ENCODE data around the gene CAPN15.

DNA sequence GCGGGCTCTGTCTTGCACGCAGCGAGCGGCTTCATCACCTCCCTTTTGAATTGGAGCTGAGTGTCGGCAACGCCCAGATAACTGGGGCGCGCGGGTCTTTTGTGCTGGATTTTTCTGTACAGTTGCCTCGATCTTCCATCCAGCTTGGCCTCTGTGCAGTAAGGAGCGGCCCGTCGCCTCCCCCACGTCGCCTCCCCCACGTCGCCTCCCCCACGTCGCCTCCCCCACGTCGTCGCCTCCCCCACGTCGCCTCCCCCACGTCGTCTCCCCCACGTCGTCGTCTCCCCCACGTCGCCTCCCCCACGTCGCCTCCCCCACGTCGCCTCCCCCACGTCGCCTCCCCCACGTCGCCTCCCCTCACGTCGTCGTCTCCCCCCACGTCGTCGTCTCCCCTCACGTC, 17.0 kb downstream of the CAPN15 start:
- TF ChIP-seq, protein P1, sequence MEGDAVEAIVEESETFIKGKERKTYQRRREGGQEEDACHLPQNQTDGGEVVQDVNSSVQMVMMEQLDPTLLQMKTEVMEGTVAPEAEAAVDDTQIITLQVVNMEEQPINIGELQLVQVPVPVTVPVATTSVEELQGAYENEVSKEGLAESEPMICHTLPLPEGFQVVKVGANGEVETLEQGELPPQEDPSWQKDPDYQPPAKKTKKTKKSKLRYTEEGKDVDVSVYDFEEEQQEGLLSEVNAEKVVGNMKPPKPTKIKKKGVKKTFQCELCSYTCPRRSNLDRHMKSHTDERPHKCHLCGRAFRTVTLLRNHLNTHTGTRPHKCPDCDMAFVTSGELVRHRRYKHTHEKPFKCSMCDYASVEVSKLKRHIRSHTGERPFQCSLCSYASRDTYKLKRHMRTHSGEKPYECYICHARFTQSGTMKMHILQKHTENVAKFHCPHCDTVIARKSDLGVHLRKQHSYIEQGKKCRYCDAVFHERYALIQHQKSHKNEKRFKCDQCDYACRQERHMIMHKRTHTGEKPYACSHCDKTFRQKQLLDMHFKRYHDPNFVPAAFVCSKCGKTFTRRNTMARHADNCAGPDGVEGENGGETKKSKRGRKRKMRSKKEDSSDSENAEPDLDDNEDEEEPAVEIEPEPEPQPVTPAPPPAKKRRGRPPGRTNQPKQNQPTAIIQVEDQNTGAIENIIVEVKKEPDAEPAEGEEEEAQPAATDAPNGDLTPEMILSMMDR (IDR thresholded peaks at IDR 0.05) = no peak
- TF ChIP-seq EP300 (IDR thresholded peaks at IDR 0.05) = no peak
- no peak for TF ChIP-seq POLR2A (IDR thresholded peaks at IDR 0.05)
- no peak for TF ChIP-seq POLR2AphosphoS5 (IDR thresholded peaks at IDR 0.05)

All from gastroesophageal sphincter (tissue), 3 donors.